Measurements from ENCODE around the gene PKP3.

GRCh38 chr11:438101-438844, 44.3 kb downstream of the PKP3 start:
- TF ChIP-seq, protein P1, sequence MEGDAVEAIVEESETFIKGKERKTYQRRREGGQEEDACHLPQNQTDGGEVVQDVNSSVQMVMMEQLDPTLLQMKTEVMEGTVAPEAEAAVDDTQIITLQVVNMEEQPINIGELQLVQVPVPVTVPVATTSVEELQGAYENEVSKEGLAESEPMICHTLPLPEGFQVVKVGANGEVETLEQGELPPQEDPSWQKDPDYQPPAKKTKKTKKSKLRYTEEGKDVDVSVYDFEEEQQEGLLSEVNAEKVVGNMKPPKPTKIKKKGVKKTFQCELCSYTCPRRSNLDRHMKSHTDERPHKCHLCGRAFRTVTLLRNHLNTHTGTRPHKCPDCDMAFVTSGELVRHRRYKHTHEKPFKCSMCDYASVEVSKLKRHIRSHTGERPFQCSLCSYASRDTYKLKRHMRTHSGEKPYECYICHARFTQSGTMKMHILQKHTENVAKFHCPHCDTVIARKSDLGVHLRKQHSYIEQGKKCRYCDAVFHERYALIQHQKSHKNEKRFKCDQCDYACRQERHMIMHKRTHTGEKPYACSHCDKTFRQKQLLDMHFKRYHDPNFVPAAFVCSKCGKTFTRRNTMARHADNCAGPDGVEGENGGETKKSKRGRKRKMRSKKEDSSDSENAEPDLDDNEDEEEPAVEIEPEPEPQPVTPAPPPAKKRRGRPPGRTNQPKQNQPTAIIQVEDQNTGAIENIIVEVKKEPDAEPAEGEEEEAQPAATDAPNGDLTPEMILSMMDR (IDR thresholded peaks at IDR 0.05 in 8 of 11, conservative IDR thresholded peaks at IDR 0.05 in 3 of 11): no peak
- no peak for TF ChIP-seq POLR2AphosphoS5 (IDR thresholded peaks at IDR 0.05)
- TF ChIP-seq POLR2A (IDR thresholded peaks at IDR 0.05): no peak

All from spleen (tissue), 7 donors.